WTC11 (cell line): Measurements from ENCODE around the gene CD59. TPM values are rescaled to one million over a fixed set of nuclear protein-coding genes. Genes with fewer than 3 reads are reported as not detected.

Source experiments
- ATAC-seq: fragments of 200-7000 bp; cut with Tn5 transposase; 2 replicates; pipeline ENCODE4 v1.10.0; 2021; ENCODE audit warnings: mild to moderate bottlenecking, moderate library complexity
- CTCF ChIA-PET: fragments of 300-600 bp; sonication (Branson Sonifier 250); formaldehyde crosslinking; loops from one replicate; lab custom pipeline; 2021; ENCODE audit warnings: antibody characterized with exemption; lab: Charles Lee
- POLR2A ChIA-PET: fragments of 350-600 bp; sonication (Branson Sonifier 250); formaldehyde crosslinking; loops from one replicate; lab custom pipeline; 2021; ENCODE audit warnings: antibody characterized with exemption; lab: Charles Lee
- DNase-seq: peaks from one replicate; pipeline ENCODE4 v3.0.0; 2021; ENCODE audit warnings: low spot score
- H3K27ac Mint-ChIP-seq: 2 replicates; pipeline ENCODE4 v1.8.0; 2021; ENCODE audit warnings: mixed read lengths
- H3K27me3 Mint-ChIP-seq: 2 replicates; pipeline ENCODE4 v1.8.0; 2021; ENCODE audit warnings: low read depth, mild to moderate bottlenecking, moderate library complexity, mixed read lengths
- H3K36me3 Mint-ChIP-seq: 2 replicates; pipeline ENCODE4 v1.8.0; 2021; ENCODE audit warnings: mixed read lengths
- H3K4me1 Mint-ChIP-seq: 2 replicates; pipeline ENCODE4 v1.8.0; 2022; ENCODE audit warnings: mixed read lengths
- H3K4me3 Mint-ChIP-seq: 2 replicates; pipeline ENCODE4 v1.8.0; 2021; ENCODE audit warnings: mild to moderate bottlenecking, moderate library complexity, mixed read lengths
- H3K9me3 Mint-ChIP-seq: 2 replicates; pipeline ENCODE4 v1.8.0; 2021; ENCODE audit warnings: mixed read lengths
- AR ChIP-seq: fragments of 250-450 bp; sonication (Bioruptor Pico); IDR thresholded peaks from 2 replicates; pipeline ENCODE4 v1.9.0; 2021; ENCODE audit warnings: mild to moderate bottlenecking
- ATF1 ChIP-seq: sonication (generic); formaldehyde crosslinking; IDR thresholded peaks from 2 replicates; pipeline ENCODE4 v1.8.1; 2023; ENCODE audit warnings: mild to moderate bottlenecking, moderate library complexity, missing genetic modification reagents
- ATF6 ChIP-seq: sonication (generic); formaldehyde crosslinking; IDR thresholded peaks from 2 replicates; pipeline ENCODE4 v1.8.1; 2023; ENCODE audit warnings: mild to moderate bottlenecking, missing genetic modification reagents
- CREB1 ChIP-seq: sonication (generic); formaldehyde crosslinking; IDR thresholded peaks from 2 replicates; pipeline ENCODE4 v1.8.0; 2023; ENCODE audit warnings: mild to moderate bottlenecking, missing genetic modification reagents
- ESRRA ChIP-seq: sonication (generic); formaldehyde crosslinking; IDR thresholded peaks from 2 replicates; pipeline ENCODE4 v1.8.1; 2022; ENCODE audit warnings: mild to moderate bottlenecking, missing genetic modification reagents, borderline replicate concordance
- FOXP1 ChIP-seq: sonication (generic); formaldehyde crosslinking; IDR thresholded peaks from 2 replicates; pipeline ENCODE4 v1.8.0; 2022; ENCODE audit warnings: missing genetic modification reagents, mild to moderate bottlenecking, moderate library complexity, borderline replicate concordance
- IRF2 ChIP-seq: sonication (generic); formaldehyde crosslinking; IDR thresholded peaks from 2 replicates; pipeline ENCODE4 v1.8.0; 2022; ENCODE audit warnings: low read depth, missing genetic modification reagents, borderline replicate concordance
- JUN ChIP-seq: sonication (generic); formaldehyde crosslinking; IDR thresholded peaks from 2 replicates; pipeline ENCODE4 v1.8.0; 2023; ENCODE audit warnings: mild to moderate bottlenecking, missing genetic modification reagents
- MXD4 ChIP-seq: fragments of 250-450 bp; sonication (Bioruptor Pico); IDR thresholded peaks from 2 replicates; pipeline ENCODE4 v1.8.0; 2021; ENCODE audit warnings: mild to moderate bottlenecking, moderate library complexity, borderline replicate concordance
- PRDM15 ChIP-seq: sonication (generic); formaldehyde crosslinking; IDR thresholded peaks from 2 replicates; pipeline ENCODE4 v1.8.0; 2022; ENCODE audit warnings: missing genetic modification reagents
- SMAD4 ChIP-seq: sonication (generic); formaldehyde crosslinking; IDR thresholded peaks from 2 replicates; pipeline ENCODE4 v1.8.0; 2022; ENCODE audit warnings: mild to moderate bottlenecking, missing genetic modification reagents
- TEAD4 ChIP-seq: sonication (generic); formaldehyde crosslinking; IDR thresholded peaks from 2 replicates; pipeline ENCODE4 v1.8.0; 2022; ENCODE audit warnings: mild to moderate bottlenecking, missing genetic modification reagents
- ZNF396 ChIP-seq: fragments of 250-450 bp; sonication (Bioruptor Pico); IDR thresholded peaks from 2 replicates; pipeline ENCODE4 v1.8.0; 2021; ENCODE audit warnings: mild to moderate bottlenecking, moderate library complexity, borderline replicate concordance
- ZNF416 ChIP-seq: fragments of 250-450 bp; sonication (Bioruptor Pico); IDR thresholded peaks from 2 replicates; pipeline ENCODE4 v1.9.0; 2021; ENCODE audit warnings: mild to moderate bottlenecking, inconsistent platforms
- ZSCAN18 ChIP-seq: fragments of 250-450 bp; sonication (Bioruptor Pico); IDR thresholded peaks from 2 replicates; pipeline ENCODE4 v2.1.2; 2022; ENCODE audit warnings: mild to moderate bottlenecking, moderate library complexity
- total RNA-seq: library from RNA; stranded (reverse); gene quantifications from 3 replicates; pipeline ENCODE4 v1.2.3, GENCODE V29; 2021

CD59 gene
- total RNA-seq, 1 experiment from 2014 or later = 65.8 TPM

GRCh38 chr11:33723238-33723881 is 12.9 kb downstream of the CD59 start (continued):
- TF ChIP-seq CREB1 (CRISPR knock-in tag) (no peak), SMAD4 (CRISPR knock-in tag) (no peak), ZSCAN18 (CRISPR knock-in tag) (no peak), ATF6 (CRISPR knock-in tag) (no peak), JUN (CRISPR knock-in tag) (no peak), ZNF416 (CRISPR knock-in tag) (no peak), PRDM15 (CRISPR knock-in tag) (no peak)

- Mint-ChIP-seq H3K4me3 (no peak overlapping the region), H3K27ac (no peak overlapping the region), H3K4me1 (peaks cover 16% of the 10 kb centered on the region), H3K9me3 (0 out of 2 replicates have a peak, but pooled peaks cover 1% of the 10 kb centered on the region), H3K27me3 (no peaks in the 10 kb centered on the region), H3K36me3 (peaks cover 9% of the 10 kb centered on the region)
- ChIA-PET POLR2A (no interaction called here), CTCF (no interaction called here)
- ATAC-seq (no peak), DNase-seq (no peak)
- TF ChIP-seq AR = no peak
- no peak for TF ChIP-seq TEAD4 (CRISPR knock-in tag)
- no peak for TF ChIP-seq FOXP1
- TF ChIP-seq MXD4 (CRISPR knock-in tag) = no peak
- no peak for TF ChIP-seq ATF1 (CRISPR knock-in tag)
- no peak for TF ChIP-seq JUN (CRISPR knock-in tag)
- TF ChIP-seq ESRRA (CRISPR knock-in tag) = no peak
- TF ChIP-seq PRDM15 (CRISPR knock-in tag) = no peak
- no peak for TF ChIP-seq IRF2 (CRISPR knock-in tag)
- no peak for TF ChIP-seq ZNF396 (CRISPR knock-in tag)
These were observed 13.5 kb downstream of the CD59 start for GRCh38 chr11:33722590-33723234.
